Activated T-cell treated with anti-CD3 and anti-CD28 coated beads for 1 hour (primary cell): Measurements from ENCODE around the gene GRIA1.
"Not testable (repeated sequence)": the region's sequence is repeated elsewhere in the genome, so short reads cannot be mapped to it uniquely, and the experiment has no call there.

Experiments used
- DNase-seq: peaks from one replicate; pipeline ENCODE4 v3.0.0-alpha.2; 2020; ENCODE audit warnings: low read depth

The GRIA1 gene

GRCh38 chr5:153835891-153836515, 345.5 kb downstream of the GRIA1 start:
- no peak for DNase-seq

DNA sequence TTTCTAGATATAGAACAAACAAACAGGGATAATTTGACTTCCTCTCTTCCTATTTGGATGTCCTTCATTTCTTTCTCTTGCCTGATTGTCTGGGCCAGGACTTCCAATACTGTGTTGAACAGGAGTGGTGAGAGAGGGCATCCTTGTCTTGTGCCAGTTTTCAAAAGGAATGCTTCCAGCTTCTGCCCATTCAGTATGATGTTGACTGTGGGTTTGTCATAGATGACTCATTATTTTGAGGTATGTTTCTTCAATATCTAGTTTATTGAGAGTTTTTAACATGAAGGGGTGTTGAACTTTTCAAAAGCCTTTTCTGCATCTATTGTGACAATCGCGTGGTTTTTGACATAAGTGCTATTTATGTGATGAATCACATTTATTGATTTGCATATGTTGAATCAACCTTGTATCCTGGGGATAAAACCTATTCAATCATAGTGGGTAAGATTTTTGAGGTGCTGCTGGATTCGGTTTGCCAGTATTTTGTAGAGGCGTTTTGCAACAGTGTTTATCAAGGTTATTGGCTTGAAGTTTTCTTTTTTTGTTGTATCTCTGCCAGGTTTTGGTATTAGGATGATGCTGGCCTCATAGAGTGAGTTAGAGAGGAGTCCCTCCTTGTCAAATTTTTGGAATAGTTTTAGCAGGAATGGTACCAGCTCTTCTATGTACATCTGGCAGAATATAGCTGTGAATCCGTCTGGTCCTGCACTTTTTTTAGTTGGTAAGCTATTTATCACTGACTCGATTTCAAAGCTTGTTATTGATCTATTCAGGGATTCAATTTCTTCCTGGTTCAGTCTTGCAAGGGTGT, 359.0 kb downstream of the GRIA1 start:
- not testable (repeated sequence) for DNase-seq

GRCh38 chr5:153860195-153860886, 369.9 kb downstream of the GRIA1 start:
- no peak for DNase-seq

GRCh38 chr5:153862906-153863305, 372.4 kb downstream of the GRIA1 start:
- DNase-seq: not testable (repeated sequence)
